IPS-18c (cell line): Measurements from ENCODE around the gene EID2B.

Source experiments
- H3K4me3 ChIP-seq: 2 replicates; pipeline ENCODE4 v1.7.0; 2013; ENCODE audit warnings: low read depth, mild to moderate bottlenecking, low read length, moderate library complexity; ENCODE audit not compliant: insufficient read depth
- H3K9me3 ChIP-seq: one replicate; pipeline ENCODE4 v1.6.1; 2013; ENCODE audit warnings: mild to moderate bottlenecking, low read length, moderate library complexity; ENCODE audit not compliant: control insufficient read depth, insufficient read depth

Gene EID2B, protein sequence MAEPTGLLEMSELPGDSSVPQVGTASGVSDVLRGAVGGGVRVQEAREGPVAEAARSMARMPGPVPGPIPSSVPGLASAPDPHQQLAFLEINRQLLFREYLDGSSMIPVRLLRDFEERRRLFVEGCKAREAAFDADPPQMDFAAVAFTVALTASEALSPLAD

DNA sequence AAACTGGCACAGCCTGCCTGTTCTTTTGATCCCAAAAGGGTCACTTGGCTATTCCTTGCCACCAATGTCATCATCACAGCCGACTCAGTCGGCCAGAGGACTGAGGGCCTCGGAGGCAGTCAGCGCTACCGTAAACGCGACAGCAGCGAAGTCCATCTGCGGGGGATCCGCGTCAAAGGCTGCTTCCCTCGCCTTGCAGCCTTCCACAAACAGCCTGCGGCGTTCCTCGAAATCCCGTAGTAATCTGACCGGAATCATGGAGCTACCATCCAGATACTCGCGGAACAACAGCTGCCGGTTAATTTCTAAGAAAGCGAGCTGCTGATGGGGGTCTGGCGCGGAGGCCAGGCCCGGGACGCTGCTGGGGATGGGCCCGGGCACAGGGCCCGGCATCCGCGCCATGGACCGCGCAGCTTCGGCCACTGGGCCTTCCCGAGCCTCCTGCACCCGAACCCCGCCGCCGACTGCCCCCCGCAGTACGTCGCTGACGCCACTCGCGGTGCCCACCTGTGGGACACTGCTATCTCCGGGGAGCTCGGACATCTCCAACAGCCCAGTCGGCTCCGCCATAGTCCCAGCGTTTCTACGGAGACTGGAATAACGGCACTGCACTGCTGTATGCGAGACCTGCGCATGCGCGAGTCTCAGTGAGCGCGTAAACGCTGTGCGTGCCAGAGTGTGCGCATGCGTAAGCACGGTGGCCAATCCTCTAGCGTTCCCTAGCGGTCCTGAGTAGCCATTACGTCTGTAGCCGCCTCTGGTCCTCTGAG is at the start of gene EID2B:
EID2B (minus strand) TSS at position 620 of the 770 bp plus-strand sequence; CDS start at position 570, 50 bp downstream.
- peak within 1 kb of the TSS; percentile 92 for H3K4me3 ChIP-seq
- no peaks in the 10 kb centered on the region for H3K9me3 ChIP-seq

DNA sequence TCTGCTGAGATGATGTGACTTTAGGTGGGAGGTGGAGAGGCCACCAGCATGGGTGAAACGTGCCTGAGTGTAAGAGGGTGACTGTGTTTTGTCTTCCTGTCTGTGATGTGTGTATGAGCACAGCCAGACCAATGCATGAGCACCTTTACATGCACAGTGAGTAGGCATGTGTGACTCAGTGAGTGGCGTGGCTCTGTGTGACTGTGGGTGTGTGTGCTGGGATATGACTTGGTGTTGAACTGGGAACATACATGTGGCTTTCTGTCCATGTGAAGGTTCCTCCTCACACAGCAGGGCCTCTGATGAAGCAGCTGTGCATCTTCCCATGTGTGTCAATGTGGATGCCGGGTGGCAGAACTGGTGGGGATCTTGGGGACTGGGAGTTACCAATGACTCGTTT is 49.8 kb upstream of the EID2B start:
- Histone ChIP-seq H3K9me3 (no peaks in the 10 kb centered on the region), H3K4me3 (no peak overlapping the region)

DNA sequence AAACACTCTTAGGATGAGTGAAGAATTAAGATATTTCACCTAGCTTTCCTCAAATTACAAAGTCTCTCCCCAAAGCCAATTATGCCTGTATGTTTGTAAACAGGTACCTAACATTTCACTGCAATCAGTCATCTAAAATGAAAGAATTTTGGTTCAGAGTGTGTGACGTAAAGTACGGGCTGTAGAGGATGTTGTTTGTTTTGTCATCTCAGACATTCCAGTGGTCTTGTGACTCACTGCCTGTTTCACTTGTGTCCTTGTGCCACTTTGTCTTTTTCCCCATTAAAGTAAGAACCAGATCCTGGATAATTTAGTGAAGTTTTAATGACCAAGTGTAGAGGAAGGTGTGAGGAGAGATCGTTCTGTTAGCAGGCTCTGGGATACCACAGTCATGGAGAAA is 36.0 kb upstream of the EID2B start:
- Histone ChIP-seq H3K9me3 (no peaks in the 10 kb centered on the region), H3K4me3 (no peak overlapping the region)

DNA sequence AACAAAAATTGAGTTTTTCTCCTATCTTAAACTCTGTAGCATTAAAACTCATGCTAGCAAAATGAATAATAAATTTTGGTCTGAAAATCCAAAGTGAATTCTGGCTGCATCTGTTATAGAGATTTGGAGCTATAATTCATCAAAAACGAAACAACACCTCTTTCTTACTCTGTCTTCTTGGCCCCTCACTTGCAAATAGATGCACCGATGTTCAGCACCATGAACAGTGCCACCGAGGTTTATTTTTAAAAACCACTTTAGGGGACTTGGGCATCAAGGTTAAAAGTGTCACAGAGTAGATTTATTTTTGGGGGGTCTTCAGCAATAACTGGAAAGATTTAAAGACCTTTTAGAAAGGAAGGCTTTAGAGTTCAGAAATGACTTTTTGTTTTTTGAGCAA is 33.4 kb upstream of the EID2B start:
- Histone ChIP-seq H3K9me3 (no peaks in the 10 kb centered on the region), H3K4me3 (no peak overlapping the region)

DNA sequence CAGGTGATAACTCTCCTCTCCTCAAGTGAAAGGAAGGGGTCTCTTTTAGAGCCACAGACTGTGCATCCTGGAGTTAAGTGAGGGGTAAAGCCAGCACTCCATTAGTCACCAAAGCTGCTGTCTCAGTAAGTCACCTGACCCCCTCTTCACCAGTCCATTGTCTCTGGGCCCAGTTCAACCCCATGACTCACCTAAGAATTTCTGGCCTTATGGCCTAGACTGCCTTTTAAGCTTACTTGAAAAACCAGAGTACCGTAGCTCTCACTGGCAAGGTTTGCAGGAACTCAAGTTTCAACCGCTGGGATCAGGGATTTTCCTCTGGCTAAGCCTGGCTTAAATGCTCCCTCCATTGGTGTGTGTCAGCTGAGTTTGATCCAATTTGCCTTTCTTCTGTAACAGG is 30.8 kb upstream of the EID2B start:
- no peak overlapping the region for H3K4me3 ChIP-seq
- H3K9me3 ChIP-seq, result no peaks in the 10 kb centered on the region

DNA sequence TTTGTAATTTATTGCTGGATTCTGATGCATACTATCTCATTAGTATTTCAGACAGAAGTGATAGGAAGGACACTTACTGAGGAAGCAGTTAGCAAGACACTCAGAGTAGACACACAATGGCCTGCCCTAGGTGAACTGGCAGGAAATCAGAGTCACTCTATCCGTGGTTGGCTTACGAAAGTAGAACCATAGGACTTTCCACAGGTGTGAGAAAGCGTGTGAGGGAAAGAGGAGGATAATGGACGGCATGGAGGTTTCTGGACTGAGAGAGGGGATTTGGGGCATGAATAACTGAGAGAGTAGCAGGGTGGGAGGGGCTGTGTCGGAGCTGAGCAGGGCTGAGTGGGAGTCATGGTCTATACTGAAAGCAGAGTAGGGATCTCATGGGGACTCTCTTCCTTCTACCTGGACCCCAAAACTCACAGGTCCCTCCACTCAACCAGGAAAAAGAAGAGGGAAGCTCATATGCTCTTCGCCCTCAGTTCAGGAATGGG is 26.0 kb upstream of the EID2B start:
- no peak overlapping the region for H3K4me3 ChIP-seq
- no peaks in the 10 kb centered on the region for H3K9me3 ChIP-seq

DNA sequence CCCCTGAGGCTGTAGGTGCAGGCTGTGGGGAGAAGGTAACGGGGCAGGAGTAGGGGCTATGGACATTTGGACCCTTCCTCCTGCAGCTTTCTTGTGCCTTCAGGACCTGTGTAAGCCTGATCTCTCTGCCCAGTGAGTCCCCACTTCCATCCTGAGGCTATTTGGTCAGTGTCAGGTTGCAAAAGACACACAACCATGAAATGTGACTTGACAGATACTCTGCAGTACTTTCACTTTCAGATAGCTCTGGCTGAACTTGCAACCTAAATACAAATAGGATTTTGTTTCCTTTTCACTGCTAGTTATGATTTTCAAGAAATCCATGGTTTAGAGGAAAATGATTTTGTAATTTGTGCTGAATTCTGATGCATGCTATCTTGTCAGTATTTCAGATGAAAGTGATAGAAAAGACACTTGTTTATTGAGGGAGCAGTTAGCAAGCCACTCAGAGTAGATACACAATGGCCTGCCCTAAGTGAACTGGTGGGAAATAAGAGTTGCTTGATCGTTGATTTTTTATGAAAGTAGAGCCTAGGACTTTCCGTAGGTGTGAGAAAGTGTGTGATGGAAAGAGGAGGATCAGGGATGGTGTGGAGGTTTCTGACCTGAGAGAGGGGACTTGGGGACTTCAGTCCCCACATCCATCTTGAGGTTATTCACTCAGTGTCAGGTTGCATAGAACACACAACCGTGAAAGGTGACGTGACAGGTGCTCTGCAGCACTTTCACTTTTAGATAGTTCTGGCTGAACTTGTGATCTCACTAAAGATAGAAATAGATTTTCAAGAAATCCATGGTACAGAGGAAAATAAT is 25.4 kb upstream of the EID2B start:
- no peak overlapping the region for H3K4me3 ChIP-seq
- no peaks in the 10 kb centered on the region for H3K9me3 ChIP-seq

DNA sequence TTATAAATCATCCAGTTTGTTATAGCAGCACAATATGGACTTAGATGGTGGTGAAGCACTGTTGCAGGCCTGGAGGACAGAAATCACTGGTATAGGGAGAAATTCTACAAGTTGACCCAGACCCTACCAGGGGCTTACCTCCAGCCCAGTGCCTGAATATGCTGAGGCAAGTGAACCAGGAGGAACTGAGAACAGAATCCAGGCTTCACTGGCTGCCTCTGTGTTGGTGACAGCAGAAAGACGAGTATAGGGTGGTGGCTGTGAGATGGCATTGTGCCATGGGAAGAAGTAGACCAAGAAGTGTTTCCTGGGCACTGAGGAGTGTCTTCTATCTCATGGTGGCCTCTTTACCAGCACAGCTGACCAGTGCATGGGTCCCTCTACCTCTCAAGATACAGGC is 23.2 kb upstream of the EID2B start:
- H3K4me3 ChIP-seq, result no peak overlapping the region

DNA sequence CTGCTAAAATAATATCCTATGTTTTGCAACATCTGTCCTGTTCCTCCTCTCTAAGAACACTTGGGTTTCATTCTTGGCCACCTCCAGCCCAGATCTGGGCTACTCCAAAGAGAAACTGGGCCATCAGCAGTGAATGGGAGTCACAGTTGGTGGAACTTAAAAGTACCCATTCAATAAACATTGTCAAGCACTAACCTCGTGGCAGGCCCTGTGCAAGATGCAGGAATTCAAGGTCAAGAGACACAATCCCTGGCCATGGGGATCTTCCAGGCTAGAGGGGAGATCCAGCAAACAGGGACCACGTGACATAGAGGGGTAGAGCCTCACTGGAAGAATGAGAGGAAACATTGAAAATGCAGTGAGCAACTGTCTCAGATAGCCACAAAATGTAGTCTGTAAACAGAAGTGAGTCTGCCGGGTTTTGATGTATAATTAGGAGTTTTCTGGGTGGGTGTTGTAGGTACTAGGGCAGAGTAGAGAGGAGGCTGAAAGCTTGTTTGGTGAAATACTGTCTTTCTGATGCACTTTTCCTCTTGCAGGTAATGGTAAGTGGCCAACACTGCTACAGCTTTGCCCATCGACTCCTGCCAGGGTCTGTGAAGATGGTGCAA is 22.2 kb upstream of the EID2B start:
- no peak overlapping the region for H3K4me3 ChIP-seq
- H3K9me3 ChIP-seq, result no peaks in the 10 kb centered on the region

More for the DNA sequence above, 23.2 kb upstream of the EID2B start:
- H3K9me3 ChIP-seq, result no peaks in the 10 kb centered on the region

DNA sequence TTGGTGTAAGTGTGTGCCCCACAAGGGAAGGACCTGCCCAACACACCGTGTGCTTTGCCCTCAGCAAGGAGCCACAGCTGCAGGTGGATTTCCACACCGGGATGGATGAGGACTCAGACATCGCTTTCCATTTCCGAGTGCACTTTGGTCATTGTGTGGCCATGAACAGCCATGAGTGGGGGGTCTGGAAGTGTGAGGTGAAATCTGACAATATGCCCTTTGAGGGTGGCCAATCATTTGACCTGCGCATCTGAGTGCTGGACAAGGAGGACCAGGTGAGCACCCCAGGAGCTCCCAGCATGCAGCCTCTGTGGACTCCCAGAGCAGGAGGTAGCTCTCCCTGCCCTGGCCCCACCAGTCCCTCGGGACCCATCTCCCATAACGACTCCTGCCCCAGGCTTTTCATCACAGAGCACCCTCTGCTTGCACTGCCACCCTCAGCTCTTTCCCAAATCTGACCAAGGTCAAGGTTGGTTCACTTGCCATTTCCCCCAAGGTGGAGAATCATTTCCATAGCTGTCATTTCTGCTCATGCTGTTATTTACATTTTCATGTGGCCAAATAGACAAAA is 20.5 kb upstream of the EID2B start:
- H3K4me3 ChIP-seq, result no peak overlapping the region

DNA sequence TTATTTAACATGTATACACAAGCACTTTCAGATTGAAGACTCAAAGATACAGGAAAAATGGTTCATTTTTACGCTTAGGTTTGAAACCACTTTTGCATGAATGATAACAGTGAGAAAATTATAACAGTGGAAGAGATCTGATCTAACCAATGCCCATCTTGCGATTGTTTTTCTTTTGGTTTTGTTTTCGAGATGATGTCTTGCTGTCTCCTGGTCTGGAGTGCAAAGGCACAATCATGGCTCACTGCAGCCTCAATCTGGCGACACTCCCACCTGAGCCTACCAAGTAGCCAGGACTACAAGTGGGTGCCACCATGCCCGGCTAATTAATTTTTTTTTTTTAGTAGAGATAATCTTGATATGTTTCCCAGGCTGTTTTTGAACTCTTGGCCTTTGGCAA is 17.5 kb upstream of the EID2B start:
- Histone ChIP-seq H3K4me3 (no peak overlapping the region), H3K9me3 (no peaks in the 10 kb centered on the region)

More for the DNA sequence above, 20.5 kb upstream of the EID2B start:
- H3K9me3 ChIP-seq, result no peaks in the 10 kb centered on the region

DNA sequence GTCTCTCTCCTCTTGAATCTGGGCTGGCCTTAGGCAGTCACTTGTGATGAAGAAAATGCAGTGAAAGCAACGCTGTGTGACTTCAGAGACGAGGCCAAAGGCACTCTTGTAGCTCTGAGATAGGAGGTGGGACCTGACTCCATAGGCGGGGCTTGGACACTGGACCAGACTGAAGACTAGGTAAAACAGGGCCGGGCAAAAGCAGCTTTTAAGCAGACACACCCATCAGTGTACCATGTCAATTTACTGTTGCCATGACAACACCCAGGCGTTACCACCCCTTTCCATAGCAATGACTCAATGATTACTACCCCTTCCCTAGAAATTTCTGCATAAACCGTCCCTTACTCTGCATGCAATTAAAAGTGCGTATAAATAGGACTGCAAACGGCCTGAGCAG is 13.9 kb upstream of the EID2B start:
- Histone ChIP-seq H3K9me3 (no peaks in the 10 kb centered on the region), H3K4me3 (no peak overlapping the region)

DNA sequence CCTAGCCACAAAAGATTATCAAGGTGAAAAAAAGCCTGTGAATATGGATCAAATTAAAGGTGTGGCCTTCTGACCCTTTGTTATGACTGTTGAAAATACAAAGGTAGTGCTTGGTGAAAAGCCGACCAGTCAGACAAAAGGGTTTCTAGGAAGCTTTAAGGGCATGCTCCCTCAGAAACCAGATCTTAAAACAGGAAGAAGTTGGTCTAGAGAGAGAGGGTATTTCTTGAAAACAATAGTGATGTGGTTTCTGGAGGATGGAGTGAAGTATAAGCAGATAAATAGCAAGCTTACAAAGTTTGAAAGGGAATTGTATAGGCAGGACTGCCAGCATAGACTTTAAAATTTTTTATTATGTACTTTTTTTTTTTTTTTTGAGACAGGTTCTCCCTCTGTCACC is 12.3 kb upstream of the EID2B start:
- Histone ChIP-seq H3K4me3 (no peak overlapping the region), H3K9me3 (no peaks in the 10 kb centered on the region)

DNA sequence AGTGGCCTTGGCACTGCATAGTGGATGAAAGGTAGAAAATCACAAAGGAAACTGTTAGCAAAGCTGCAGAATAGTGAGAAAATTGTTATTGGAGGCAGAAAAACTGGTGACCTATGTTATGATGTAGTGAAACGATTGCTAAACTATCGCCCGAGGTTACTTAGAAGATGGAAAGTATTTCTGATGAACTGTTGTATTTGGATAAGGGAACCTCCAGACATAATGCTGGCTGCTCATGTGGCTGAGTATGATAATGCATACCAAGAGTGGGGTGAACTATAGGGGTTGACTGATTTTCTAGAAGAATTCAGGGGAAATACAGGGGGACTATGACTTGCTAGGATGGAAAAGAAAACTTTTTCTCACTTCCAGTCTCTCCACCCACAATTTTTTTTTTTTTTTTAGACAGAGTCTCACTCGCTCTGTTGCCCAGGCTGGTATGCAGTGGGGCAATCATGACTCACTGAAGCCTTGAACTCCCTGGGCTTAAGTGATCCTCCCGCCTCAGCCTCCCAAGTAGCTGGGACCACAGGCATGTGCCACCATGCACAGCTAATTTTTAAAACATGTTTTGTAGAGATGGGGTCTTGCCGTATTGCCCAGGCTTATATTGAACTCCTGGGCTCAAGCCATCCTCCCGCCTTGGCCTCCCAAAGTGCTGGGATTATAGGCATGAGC is 11.7 kb upstream of the EID2B start:
- H3K4me3 ChIP-seq, result no peak overlapping the region
- no peaks in the 10 kb centered on the region for H3K9me3 ChIP-seq

DNA sequence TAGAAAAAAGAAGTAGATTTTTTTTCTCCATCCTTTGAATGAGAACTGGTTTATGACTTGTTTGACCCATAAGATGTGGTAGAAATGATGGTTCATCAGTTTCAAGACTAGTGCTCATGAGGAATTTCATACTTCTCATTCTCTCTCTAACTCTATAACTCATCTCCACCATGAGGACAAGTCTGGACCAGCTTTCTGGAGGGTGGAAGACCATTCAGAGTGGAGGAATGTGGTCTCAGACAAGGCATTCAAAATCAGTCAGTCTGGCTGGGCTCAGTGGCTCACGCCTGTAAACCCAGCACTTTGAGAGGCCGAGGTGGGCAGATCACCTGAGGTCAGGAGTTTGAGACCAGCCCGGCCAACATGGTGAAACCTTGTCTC is 10.8 kb upstream of the EID2B start:
- no peak overlapping the region for H3K4me3 ChIP-seq

DNA sequence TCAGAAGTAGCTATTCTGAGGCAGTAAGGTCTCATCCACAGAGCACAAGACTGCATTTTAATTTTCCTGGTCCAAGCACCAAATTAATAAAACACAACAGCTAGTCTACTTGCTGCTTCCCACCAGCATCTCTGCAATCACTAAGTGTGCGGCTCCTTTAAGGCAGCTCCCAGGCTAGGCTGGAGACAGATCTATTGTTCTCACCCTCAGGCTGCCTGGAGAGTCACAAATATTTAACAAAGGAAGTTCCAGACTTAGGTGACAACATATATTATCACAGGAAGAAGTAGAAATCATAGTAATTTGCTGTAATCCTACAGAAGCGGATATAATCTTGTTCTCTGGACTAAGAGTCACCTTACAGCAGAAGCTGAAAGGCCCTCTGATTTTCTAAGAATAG is 9.6 kb upstream of the EID2B start:
- Histone ChIP-seq H3K9me3 (no peaks in the 10 kb centered on the region), H3K4me3 (no peak overlapping the region)

More for the DNA sequence above, 10.8 kb upstream of the EID2B start:
- H3K9me3 ChIP-seq, result no peaks in the 10 kb centered on the region

DNA sequence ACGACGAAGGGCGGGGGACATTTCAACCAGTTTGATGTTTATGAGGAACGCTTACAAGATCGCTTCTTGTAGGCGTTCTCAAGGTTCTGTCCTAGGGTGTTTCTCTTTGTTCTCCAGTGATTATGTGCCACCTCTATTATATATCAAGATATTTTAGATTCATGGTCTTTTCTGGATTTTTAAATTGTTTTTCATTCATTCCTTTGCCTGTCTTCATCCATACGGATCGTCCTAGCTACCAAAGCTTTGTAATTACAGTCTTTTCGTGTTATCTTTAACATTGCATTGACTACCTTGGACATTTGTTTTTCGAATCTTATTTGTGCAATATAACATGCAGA is 7.7 kb upstream of the EID2B start:
- Histone ChIP-seq H3K4me3 (no peak overlapping the region), H3K9me3 (no peaks in the 10 kb centered on the region)
